HG03354 (cell line): ENCODE measurements around the gene C6orf89.
A peak's percentile ranks its signal among the peaks of the same experiment; 100 is the strongest.

Source experiments
- ATAC-seq: cut with Tn5 transposase; IDR thresholded peaks from one replicate; pipeline ENCODE4 v1.9.1; 2021; ENCODE audit warnings: mild to moderate bottlenecking; ENCODE audit not compliant: unreplicated experiment, poor library complexity, severe bottlenecking

Gene C6orf89

GRCh38 chr6:36962874-36963273 is 77.1 kb downstream of the C6orf89 start:
- ATAC-seq = peak; percentile 51

- ATAC-seq = peak; percentile 59
These were observed 77.9 kb downstream of the C6orf89 start for GRCh38 chr6:36963451-36964290.

- no peak for ATAC-seq
These were observed 78.6 kb downstream of the C6orf89 start for GRCh38 chr6:36964349-36964748.

DNA sequence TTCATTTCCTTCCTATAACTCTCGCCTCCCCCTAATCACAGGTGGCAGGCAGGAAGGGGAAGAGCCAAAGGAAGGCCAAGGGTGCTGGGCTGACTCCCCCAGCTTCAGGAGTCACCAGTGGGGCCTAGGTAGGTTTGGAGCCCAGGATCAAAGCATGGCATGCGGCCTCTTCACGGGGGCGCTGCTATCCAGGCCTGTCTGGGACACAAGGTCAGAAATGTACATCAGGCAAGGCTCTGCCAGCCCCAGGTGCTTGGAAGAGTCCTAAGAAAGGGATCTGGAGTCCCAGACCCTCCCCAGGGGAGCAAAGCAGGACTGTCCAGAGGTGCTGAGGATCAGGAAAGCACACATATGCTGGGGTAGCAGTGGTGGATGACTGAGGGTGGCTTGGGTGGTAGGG is 79.2 kb downstream of the C6orf89 start:
- no peak for ATAC-seq

- no peak for ATAC-seq
These were observed 81.5 kb downstream of the C6orf89 start for GRCh38 chr6:36967301-36967700.

GRCh38 chr6:36967757-36968156 is 82.0 kb downstream of the C6orf89 start:
- ATAC-seq = no peak

GRCh38 chr6:36968266-36968977 is 82.7 kb downstream of the C6orf89 start:
- no peak for ATAC-seq

DNA sequence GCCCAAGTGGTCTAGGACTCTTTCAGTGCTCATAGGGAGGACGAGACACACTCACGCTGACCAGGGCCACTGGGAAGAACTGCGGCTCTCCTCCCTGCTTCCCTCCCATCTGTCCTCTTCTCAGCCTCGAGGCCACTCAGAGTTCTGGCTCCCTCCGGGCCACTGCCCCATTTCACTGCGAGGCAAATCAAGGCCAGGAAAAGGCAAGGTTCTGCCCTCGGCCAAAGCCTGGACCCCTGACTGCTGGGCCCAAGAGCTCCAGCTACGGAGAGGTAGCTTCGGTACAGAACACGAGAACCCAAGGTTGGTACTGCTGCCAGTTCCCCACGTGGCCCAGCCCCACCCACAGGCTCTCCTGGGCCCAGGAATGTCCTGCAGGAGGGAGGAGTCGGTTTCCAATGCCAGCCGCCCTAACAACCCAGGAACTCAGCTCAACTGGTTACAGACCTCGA is 83.5 kb downstream of the C6orf89 start:
- no peak for ATAC-seq

- no peak for ATAC-seq
These were observed 84.5 kb downstream of the C6orf89 start for GRCh38 chr6:36969988-36970891.

GRCh38 chr6:36970892-36971842 is 85.4 kb downstream of the C6orf89 start:
- ATAC-seq = no peak

- ATAC-seq = no peak
These were observed 86.3 kb downstream of the C6orf89 start for GRCh38 chr6:36971921-36972673.

GRCh38 chr6:36973190-36973589 is 87.4 kb downstream of the C6orf89 start:
- no peak for ATAC-seq

- ATAC-seq = no peak
These were observed 87.9 kb downstream of the C6orf89 start for GRCh38 chr6:36973647-36974046.

- no peak for ATAC-seq
These were observed 89.7 kb downstream of the C6orf89 start for GRCh38 chr6:36975231-36976006.

- no peak for ATAC-seq
These were observed 90.2 kb downstream of the C6orf89 start for GRCh38 chr6:36976007-36976264.

DNA sequence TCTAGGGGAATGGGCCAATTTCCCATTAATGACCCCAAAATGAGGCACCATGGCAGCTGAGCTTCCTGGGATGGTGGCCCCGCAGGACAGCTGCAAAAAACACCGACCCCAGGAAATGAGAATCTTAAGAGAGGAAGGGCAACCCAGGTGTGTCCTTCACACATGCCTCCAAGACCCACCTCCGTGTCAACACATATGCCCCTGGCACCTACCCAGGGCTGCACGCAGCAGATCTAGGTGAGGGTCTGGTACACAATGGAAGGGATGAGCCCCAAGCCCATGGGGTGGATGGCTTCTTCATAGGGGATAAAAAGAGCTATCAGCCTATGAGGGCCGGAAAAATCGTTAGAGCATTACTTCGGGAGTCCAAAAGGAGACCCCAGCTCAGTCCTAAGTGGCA is 90.8 kb downstream of the C6orf89 start:
- no peak for ATAC-seq

GRCh38 chr6:36976931-36977330 is 91.2 kb downstream of the C6orf89 start:
- no peak for ATAC-seq

- ATAC-seq = no peak
These were observed 91.8 kb downstream of the C6orf89 start for GRCh38 chr6:36977470-36977941.
